HepG2 (cell line): ENCODE measurements around the gene RAB20. TPM values are rescaled to one million over a fixed set of nuclear protein-coding genes. Genes with fewer than 3 reads are reported as not detected.

Source experiments
- FOXJ3 ChIP-seq: sonication (generic); formaldehyde crosslinking; IDR thresholded peaks from 2 replicates; pipeline ENCODE4 v1.4.0; 2020; ENCODE audit warnings: missing genetic modification reagents, mild to moderate bottlenecking, borderline replicate concordance
- HMG20A ChIP-seq: IDR thresholded peaks from 2 replicates; pipeline ENCODE4 v1.6.1; 2016; ENCODE audit warnings: borderline replicate concordance
- PITX1 ChIP-seq: sonication (generic); formaldehyde crosslinking; IDR thresholded peaks from 2 replicates; pipeline ENCODE4 v1.5.1; 2020; ENCODE audit warnings: mild to moderate bottlenecking, missing genetic modification reagents
- ZKSCAN1 ChIP-seq: fragments of 150-350 bp; IDR thresholded peaks from 2 replicates; pipeline ENCODE4 v1.6.1; 2014; ENCODE audit warnings: low read length
- ZNF138 ChIP-seq: sonication (generic); formaldehyde crosslinking; IDR thresholded peaks from 2 replicates; pipeline ENCODE4 v1.5.0; 2020; ENCODE audit warnings: mild to moderate bottlenecking, low read depth, missing genetic modification reagents
- ZNF44 ChIP-seq: sonication (generic); formaldehyde crosslinking; IDR thresholded peaks from 2 replicates; pipeline ENCODE4 v1.5.1; 2020; ENCODE audit warnings: mild to moderate bottlenecking, missing genetic modification reagents
- polyA plus RNA-seq, 8 experiments: library from polyadenylated mRNA; depleted of rRNA in 3 of 8; stranded (reverse) in 7 of 8; unstranded in 1 of 8; fragments of >200 nt; fragmentation: Illumina TruSeq in 4 of 8; extraction: Trizol in 4 of 8; gene quantifications; 2 replicates each; pipeline versions ENCODE4 v1.2.1 to v1.2.3, GENCODE V29; 2011 to 2016; ENCODE audit warnings: low read depth in 4 of 8, missing spikeins in 1 of 8, mixed read lengths in 1 of 8; ENCODE audit not compliant: insufficient read depth in 1 of 8
- total RNA-seq, 5 experiments: library from RNA; depleted of rRNA; stranded (reverse); fragments of >200 nt; fragmentation: Illumina TruSeq; extraction: Trizol; gene quantifications; 2 replicates each; pipeline ENCODE4 v1.2.3, GENCODE V29; 2016; ENCODE audit warnings: low read depth in 1 of 5
- TF ChIP-seq, protein P1 (sequence below): conservative IDR thresholded peaks from 2 replicates; pipeline ENCODE4 v1.6.1; 2018; ENCODE audit warnings: missing genetic modification reagents
- TF ChIP-seq, protein P2 (sequence below): sonication (generic); formaldehyde crosslinking; IDR thresholded peaks from 2 replicates; pipeline ENCODE4 v1.5.1; 2020; ENCODE audit warnings: missing genetic modification reagents, mild to moderate bottlenecking, borderline replicate concordance
- TF ChIP-seq, protein P3 (sequence below): sonication (generic); formaldehyde crosslinking; IDR thresholded peaks from 2 replicates; pipeline ENCODE4 v1.4.0; 2020; ENCODE audit warnings: missing genetic modification reagents
- TF ChIP-seq, protein P4 (sequence below): sonication (generic); formaldehyde crosslinking; IDR thresholded peaks from 2 replicates; pipeline ENCODE4 v1.8.1; 2023; ENCODE audit warnings: mild to moderate bottlenecking, inconsistent platforms, moderate library complexity, missing genetic modification reagents, borderline replicate concordance
- TF ChIP-seq, protein P5 (sequence below): sonication (generic); formaldehyde crosslinking; IDR thresholded peaks from 2 replicates; pipeline ENCODE4 v1.4.0; 2020; ENCODE audit warnings: mild to moderate bottlenecking, missing genetic modification reagents, borderline replicate concordance
- TF ChIP-seq, protein P6 (sequence below): sonication (generic); formaldehyde crosslinking; IDR thresholded peaks from 2 replicates; pipeline ENCODE4 v1.9.0; 2021; ENCODE audit warnings: missing genetic modification reagents, borderline replicate concordance

The RAB20 gene
- total and polyA plus RNA-seq, 2 of the 13 experiments (the other 11 are each of a cell fraction or from before 2014, with no cell fraction given): 15.6 to 30.5 TPM

DNA sequence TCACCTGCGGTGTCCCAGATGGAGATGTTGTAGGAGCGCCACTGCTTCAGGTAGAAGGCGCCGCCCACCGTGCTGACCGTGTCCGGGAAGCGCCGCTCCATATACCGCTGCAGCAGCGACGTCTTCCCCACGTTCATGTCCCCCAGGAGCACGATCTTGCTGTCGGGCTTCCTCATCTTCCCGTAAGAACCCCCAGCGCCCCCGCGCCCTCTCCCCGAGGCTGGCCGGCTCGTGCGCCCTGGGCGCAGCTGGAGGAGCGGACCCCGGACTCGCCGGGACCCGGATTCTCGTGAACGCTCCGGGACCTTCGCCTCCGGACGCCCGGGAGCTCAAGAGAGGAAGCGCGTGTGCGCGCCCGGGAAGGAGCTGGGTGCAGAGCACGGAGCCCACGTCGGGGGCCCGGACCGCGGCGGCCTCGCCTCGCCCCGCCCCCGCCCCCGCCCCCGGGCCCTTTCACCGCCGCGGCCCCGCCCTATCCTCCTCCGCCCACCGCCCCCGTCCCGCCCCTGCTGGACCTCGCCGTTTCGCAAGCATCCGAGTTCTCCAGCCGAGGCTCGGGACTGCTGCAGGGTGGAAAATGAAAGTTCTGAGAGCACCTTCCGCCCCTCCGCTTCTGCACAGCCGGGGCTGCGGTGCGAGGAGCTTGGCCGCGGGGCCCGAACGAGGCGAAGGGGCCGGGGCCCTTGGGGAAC lies at the start of gene RAB20 (continued):
- TF ChIP-seq, protein P1, sequence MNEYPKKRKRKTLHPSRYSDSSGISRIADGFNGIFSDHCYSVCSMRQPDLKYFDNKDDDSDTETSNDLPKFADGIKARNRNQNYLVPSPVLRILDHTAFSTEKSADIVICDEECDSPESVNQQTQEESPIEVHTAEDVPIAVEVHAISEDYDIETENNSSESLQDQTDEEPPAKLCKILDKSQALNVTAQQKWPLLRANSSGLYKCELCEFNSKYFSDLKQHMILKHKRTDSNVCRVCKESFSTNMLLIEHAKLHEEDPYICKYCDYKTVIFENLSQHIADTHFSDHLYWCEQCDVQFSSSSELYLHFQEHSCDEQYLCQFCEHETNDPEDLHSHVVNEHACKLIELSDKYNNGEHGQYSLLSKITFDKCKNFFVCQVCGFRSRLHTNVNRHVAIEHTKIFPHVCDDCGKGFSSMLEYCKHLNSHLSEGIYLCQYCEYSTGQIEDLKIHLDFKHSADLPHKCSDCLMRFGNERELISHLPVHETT (CRISPR knock-in tag): no peak
- TF ChIP-seq ZNF138 (CRISPR knock-in tag) (no peak), PITX1 (CRISPR knock-in tag) (peak; percentile 11; the same call in 1 of the 2 replicates), HMG20A (CRISPR knock-in tag) (peak; percentile 49; the same call in 1 of the 2 replicates), ZKSCAN1 (no peak), ZNF44 (CRISPR knock-in tag) (no peak), FOXJ3 (CRISPR knock-in tag) (no peak)
- TF ChIP-seq, protein P2, sequence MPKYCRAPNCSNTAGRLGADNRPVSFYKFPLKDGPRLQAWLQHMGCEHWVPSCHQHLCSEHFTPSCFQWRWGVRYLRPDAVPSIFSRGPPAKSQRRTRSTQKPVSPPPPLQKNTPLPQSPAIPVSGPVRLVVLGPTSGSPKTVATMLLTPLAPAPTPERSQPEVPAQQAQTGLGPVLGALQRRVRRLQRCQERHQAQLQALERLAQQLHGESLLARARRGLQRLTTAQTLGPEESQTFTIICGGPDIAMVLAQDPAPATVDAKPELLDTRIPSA: no peak
- TF ChIP-seq, protein P3, sequence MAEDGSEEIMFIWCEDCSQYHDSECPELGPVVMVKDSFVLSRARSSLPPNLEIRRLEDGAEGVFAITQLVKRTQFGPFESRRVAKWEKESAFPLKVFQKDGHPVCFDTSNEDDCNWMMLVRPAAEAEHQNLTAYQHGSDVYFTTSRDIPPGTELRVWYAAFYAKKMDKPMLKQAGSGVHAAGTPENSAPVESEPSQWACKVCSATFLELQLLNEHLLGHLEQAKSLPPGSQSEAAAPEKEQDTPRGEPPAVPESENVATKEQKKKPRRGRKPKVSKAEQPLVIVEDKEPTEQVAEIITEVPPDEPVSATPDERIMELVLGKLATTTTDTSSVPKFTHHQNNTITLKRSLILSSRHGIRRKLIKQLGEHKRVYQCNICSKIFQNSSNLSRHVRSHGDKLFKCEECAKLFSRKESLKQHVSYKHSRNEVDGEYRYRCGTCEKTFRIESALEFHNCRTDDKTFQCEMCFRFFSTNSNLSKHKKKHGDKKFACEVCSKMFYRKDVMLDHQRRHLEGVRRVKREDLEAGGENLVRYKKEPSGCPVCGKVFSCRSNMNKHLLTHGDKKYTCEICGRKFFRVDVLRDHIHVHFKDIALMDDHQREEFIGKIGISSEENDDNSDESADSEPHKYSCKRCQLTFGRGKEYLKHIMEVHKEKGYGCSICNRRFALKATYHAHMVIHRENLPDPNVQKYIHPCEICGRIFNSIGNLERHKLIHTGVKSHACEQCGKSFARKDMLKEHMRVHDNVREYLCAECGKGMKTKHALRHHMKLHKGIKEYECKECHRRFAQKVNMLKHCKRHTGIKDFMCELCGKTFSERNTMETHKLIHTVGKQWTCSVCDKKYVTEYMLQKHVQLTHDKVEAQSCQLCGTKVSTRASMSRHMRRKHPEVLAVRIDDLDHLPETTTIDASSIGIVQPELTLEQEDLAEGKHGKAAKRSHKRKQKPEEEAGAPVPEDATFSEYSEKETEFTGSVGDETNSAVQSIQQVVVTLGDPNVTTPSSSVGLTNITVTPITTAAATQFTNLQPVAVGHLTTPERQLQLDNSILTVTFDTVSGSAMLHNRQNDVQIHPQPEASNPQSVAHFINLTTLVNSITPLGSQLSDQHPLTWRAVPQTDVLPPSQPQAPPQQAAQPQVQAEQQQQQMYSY (CRISPR knock-in tag): peak; percentile 72; the same call in 1 of the 2 replicates
- TF ChIP-seq, protein P4, sequence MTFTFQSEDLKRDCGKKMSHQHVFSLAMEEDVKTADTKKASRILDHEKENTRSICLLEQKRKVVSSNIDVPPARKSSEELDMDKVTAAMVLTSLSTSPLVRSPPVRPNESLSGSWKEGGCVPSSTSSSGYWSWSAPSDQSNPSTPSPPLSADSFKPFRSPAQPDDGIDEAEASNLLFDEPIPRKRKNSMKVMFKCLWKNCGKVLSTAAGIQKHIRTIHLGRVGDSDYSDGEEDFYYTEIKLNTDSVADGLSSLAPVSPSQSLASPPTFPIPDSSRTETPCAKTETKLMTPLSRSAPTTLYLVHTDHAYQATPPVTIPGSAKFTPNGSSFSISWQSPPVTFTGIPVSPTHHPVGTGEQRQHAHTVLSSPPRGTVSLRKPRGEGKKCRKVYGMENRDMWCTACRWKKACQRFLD (CRISPR knock-in tag): no peak; the same call in 1 of the 2 replicates
- TF ChIP-seq, protein P5, sequence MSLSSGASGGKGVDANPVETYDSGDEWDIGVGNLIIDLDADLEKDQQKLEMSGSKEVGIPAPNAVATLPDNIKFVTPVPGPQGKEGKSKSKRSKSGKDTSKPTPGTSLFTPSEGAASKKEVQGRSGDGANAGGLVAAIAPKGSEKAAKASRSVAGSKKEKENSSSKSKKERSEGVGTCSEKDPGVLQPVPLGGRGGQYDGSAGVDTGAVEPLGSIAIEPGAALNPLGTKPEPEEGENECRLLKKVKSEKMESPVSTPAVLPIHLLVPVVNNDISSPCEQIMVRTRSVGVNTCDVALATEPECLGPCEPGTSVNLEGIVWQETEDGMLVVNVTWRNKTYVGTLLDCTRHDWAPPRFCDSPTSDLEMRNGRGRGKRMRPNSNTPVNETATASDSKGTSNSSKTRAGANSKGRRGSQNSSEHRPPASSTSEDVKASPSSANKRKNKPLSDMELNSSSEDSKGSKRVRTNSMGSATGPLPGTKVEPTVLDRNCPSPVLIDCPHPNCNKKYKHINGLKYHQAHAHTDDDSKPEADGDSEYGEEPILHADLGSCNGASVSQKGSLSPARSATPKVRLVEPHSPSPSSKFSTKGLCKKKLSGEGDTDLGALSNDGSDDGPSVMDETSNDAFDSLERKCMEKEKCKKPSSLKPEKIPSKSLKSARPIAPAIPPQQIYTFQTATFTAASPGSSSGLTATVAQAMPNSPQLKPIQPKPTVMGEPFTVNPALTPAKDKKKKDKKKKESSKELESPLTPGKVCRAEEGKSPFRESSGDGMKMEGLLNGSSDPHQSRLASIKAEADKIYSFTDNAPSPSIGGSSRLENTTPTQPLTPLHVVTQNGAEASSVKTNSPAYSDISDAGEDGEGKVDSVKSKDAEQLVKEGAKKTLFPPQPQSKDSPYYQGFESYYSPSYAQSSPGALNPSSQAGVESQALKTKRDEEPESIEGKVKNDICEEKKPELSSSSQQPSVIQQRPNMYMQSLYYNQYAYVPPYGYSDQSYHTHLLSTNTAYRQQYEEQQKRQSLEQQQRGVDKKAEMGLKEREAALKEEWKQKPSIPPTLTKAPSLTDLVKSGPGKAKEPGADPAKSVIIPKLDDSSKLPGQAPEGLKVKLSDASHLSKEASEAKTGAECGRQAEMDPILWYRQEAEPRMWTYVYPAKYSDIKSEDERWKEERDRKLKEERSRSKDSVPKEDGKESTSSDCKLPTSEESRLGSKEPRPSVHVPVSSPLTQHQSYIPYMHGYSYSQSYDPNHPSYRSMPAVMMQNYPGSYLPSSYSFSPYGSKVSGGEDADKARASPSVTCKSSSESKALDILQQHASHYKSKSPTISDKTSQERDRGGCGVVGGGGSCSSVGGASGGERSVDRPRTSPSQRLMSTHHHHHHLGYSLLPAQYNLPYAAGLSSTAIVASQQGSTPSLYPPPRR (CRISPR knock-in tag): peak; percentile 65
- TF ChIP-seq, protein P6, sequence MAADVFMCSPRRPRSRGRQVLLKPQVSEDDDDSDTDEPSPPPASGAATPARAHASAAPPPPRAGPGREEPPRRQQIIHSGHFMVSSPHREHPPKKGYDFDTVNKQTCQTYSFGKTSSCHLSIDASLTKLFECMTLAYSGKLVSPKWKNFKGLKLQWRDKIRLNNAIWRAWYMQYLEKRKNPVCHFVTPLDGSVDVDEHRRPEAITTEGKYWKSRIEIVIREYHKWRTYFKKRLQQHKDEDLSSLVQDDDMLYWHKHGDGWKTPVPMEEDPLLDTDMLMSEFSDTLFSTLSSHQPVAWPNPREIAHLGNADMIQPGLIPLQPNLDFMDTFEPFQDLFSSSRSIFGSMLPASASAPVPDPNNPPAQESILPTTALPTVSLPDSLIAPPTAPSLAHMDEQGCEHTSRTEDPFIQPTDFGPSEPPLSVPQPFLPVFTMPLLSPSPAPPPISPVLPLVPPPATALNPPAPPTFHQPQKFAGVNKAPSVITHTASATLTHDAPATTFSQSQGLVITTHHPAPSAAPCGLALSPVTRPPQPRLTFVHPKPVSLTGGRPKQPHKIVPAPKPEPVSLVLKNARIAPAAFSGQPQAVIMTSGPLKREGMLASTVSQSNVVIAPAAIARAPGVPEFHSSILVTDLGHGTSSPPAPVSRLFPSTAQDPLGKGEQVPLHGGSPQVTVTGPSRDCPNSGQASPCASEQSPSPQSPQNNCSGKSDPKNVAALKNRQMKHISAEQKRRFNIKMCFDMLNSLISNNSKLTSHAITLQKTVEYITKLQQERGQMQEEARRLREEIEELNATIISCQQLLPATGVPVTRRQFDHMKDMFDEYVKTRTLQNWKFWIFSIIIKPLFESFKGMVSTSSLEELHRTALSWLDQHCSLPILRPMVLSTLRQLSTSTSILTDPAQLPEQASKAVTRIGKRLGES (CRISPR knock-in tag): no peak
